ENCODE results near the gene JSRP1.

DNA sequence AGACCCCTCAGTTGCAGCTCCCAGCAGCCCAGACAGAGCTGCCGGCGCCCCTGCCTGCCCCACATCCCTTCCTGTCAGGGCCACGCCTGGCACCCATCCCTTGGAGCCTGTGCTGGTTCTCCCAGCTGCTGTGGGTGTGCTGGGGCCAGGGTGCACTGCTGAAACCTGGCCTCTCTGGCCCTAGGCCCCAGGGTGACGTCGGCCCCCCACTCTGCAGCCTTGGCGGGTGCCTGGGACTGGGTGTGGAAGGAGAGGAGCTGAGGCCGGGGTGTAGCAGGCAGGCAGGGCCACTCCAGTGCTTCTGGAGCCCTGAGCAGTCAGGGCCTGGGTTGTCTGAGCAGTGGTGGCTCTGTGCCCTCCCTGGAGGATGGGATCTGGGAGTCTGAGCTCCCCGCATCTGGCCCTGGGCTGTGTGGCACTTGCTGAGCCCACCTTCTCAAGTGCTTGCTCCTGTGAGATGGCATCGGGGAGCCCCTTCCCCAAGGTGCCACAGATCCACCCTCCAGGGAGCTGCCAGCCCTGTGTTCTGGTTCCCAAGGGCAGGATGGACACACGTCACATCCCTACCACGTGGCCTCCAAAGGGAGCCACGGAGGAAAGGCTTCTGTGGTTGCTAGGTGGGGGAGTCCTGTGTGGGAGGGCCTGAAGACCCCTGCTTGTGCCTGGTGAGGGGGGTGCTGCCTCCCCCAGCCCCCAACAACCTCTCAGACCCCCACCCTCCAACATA, 25.2 kb downstream of the JSRP1 start:
- TF ChIP-seq, protein P1, sequence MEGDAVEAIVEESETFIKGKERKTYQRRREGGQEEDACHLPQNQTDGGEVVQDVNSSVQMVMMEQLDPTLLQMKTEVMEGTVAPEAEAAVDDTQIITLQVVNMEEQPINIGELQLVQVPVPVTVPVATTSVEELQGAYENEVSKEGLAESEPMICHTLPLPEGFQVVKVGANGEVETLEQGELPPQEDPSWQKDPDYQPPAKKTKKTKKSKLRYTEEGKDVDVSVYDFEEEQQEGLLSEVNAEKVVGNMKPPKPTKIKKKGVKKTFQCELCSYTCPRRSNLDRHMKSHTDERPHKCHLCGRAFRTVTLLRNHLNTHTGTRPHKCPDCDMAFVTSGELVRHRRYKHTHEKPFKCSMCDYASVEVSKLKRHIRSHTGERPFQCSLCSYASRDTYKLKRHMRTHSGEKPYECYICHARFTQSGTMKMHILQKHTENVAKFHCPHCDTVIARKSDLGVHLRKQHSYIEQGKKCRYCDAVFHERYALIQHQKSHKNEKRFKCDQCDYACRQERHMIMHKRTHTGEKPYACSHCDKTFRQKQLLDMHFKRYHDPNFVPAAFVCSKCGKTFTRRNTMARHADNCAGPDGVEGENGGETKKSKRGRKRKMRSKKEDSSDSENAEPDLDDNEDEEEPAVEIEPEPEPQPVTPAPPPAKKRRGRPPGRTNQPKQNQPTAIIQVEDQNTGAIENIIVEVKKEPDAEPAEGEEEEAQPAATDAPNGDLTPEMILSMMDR (IDR thresholded peaks at IDR 0.05; ENCODE audit: low read depth, low read length, poor library complexity, severe bottlenecking): no peak
- no peak for TF ChIP-seq EZH2phosphoT487 (IDR thresholded peaks at IDR 0.05; ENCODE audit: borderline replicate concordance, low read length)
